Measurements from ENCODE around the gene AKR1C2.
"Not testable (repeated sequence)": the region's sequence is repeated elsewhere in the genome, so short reads cannot be mapped to it uniquely, and the experiment has no call there.

The AKR1C2 gene

GRCh38 chr10:4961558-4961957, 42.1 kb downstream of the AKR1C2 start:
- DNase-seq = not testable (repeated sequence)

- not testable (repeated sequence) for DNase-seq
Observed at GRCh38 chr10:4956955-4957645, 46.6 kb downstream of the AKR1C2 start.

GRCh38 chr10:4956088-4956487, 47.6 kb downstream of the AKR1C2 start:
- DNase-seq = not testable (repeated sequence)

- no peak for DNase-seq
Observed at GRCh38 chr10:4953405-4953804, 50.3 kb downstream of the AKR1C2 start.

- not testable (repeated sequence) for DNase-seq
Observed at GRCh38 chr10:4951512-4952162, 52.0 kb downstream of the AKR1C2 start.

GRCh38 chr10:4947635-4948596, 55.7 kb downstream of the AKR1C2 start:
- DNase-seq = peak in 4 of 58 donors; percentile 5 to 34 (median 12)

- no peak for DNase-seq
Observed at GRCh38 chr10:4947039-4947634, 56.5 kb downstream of the AKR1C2 start.

GRCh38 chr10:4945766-4946717, 57.6 kb downstream of the AKR1C2 start:
- no peak for DNase-seq

GRCh38 chr10:4944841-4945240, 58.8 kb downstream of the AKR1C2 start:
- DNase-seq = no peak

GRCh38 chr10:4943821-4944220, 59.8 kb downstream of the AKR1C2 start:
- no peak for DNase-seq

GRCh38 chr10:4943416-4943815, 60.2 kb downstream of the AKR1C2 start:
- not testable (repeated sequence) for DNase-seq

GRCh38 chr10:4942931-4943330, 60.7 kb downstream of the AKR1C2 start:
- DNase-seq = not testable (repeated sequence)

- no peak for DNase-seq
Observed at GRCh38 chr10:4941540-4942330, 61.9 kb downstream of the AKR1C2 start.

- DNase-seq = not testable (repeated sequence)
Observed at GRCh38 chr10:4940909-4941308, 62.7 kb downstream of the AKR1C2 start.

- DNase-seq = not testable (repeated sequence)
Observed at GRCh38 chr10:4940073-4940428, 63.6 kb downstream of the AKR1C2 start.

- DNase-seq = no peak
Observed at GRCh38 chr10:4939224-4940072, 64.2 kb downstream of the AKR1C2 start.

All from anterior cingulate cortex (tissue), 58 donors.